Upper lobe of left lung (tissue), 6 donors: Measurements from ENCODE around the gene SULT1C4. TPM values are rescaled to one million over a fixed set of nuclear protein-coding genes. Genes with fewer than 3 reads are reported as not detected.

ENCODE experiments used
- ATAC-seq, 2 donors: fragments of 200-7000 bp; cut with Tn5 transposase; one replicate each; pipeline ENCODE4 v1.9.1; 2022; ENCODE audit warnings: mild to moderate bottlenecking in 2 of 2, moderate library complexity in 2 of 2; ENCODE audit not compliant: low FRiP score in 2 of 2
- DNase-seq, 2 donors: peaks; one replicate each; pipeline ENCODE4 v3.0.0-alpha.2; 2019 to 2020
- H3K27ac ChIP-seq, 4 donors: fragments of 200-600 bp; sonication (generic); one replicate each; pipeline ENCODE4 v1.5.1; 2016 to 2019
- H3K27me3 ChIP-seq, 4 donors: fragments of 200-600 bp; sonication (generic); one replicate each; pipeline ENCODE4 v1.5.1; 2017 to 2019
- H3K36me3 ChIP-seq, 4 donors: fragments of 200-600 bp; sonication (generic); one replicate each; pipeline ENCODE4 v1.5.1; 2016 to 2019
- H3K4me1 ChIP-seq, 4 donors: fragments of 200-600 bp; sonication (generic); one replicate each; pipeline ENCODE4 v1.5.1; 2018 to 2019
- H3K4me3 ChIP-seq, 4 donors: fragments of 200-600 bp; sonication (generic); one replicate each; pipeline ENCODE4 v1.5.1; 2017 to 2019; ENCODE audit warnings: mild to moderate bottlenecking in 2 of 4, moderate library complexity in 1 of 4
- H3K9me3 ChIP-seq, 4 donors: fragments of 200-600 bp; sonication (generic); one replicate each; pipeline ENCODE4 v1.5.1; 2018 to 2019
- CTCF ChIP-seq, 6 experiments: fragments of 450-650 bp in 4 of 6; fragments of 200-600 bp in 2 of 6; sonication (generic) in 2 of 6; IDR thresholded peaks; one replicate each; pipeline ENCODE4 v1.5.1; 2016 to 2019; ENCODE audit warnings: antibody characterized with exemption in 6 of 6
- EP300 ChIP-seq, 4 donors: sonication (generic); formaldehyde crosslinking; IDR thresholded peaks; one replicate each; pipeline ENCODE4 v1.5.1; 2017; ENCODE audit warnings: antibody characterized with exemption in 4 of 4, control low read depth in 2 of 4
- POLR2A ChIP-seq, 4 donors: fragments of 450-650 bp; IDR thresholded peaks; one replicate each; pipeline ENCODE4 v1.5.1; 2016 to 2017; ENCODE audit warnings: antibody characterized with exemption in 4 of 4, mild to moderate bottlenecking in 2 of 4
- POLR2AphosphoS5 ChIP-seq, 2 donors: sonication (generic); formaldehyde crosslinking; IDR thresholded peaks; one replicate each; pipeline ENCODE4 v1.5.1; 2017; ENCODE audit warnings: antibody characterized with exemption in 2 of 2
- WGBS, 2 donors: methylation state at CpG; one replicate each; pipeline ENCODE4 v1.1.5; 2017 to 2018; 5-methylcytosine and 5-hydroxymethylcytosine counted together
- total RNA-seq, 6 donors: library from RNA; depleted of rRNA in 4 of 6; stranded (reverse); fragments of >200 nt in 4 of 6; gene quantifications; one replicate each; pipeline versions ENCODE4 v1.1.0 to v1.2.1, GENCODE V29; 2016 to 2021
- donor health status: DM: no; HTN: no; CAD: no; lungs with moderate emphysema.
- donor health status: DM: no; HTN: yes; CAD: no; lungs with severe emphysema.

Gene SULT1C4
- total RNA-seq, 6 donors from 2014 or later, result 4.3 to 15.4 (median 9.0) TPM

- ATAC-seq (no peak), DNase-seq (no peak)
- no peaks in the 10 kb centered on the region for H3K36me3 ChIP-seq
- no peak for TF ChIP-seq CTCF (IDR thresholded peaks at IDR 0.05)
- TF ChIP-seq EP300 (IDR thresholded peaks at IDR 0.05), result no peak
- no peak for TF ChIP-seq POLR2A (IDR thresholded peaks at IDR 0.05)
- TF ChIP-seq POLR2AphosphoS5 (IDR thresholded peaks at IDR 0.05), result no peak
- no peak overlapping the region for H3K27ac ChIP-seq
- H3K9me3 ChIP-seq, result no peaks in the 10 kb centered on the region
- 89 to 93% methylated on average over 6 of the region's 6 CpGs for WGBS, 2 donors
- H3K4me3 ChIP-seq, result no peak overlapping the region
- H3K4me1 ChIP-seq, result no peaks in the 10 kb centered on the region
- H3K27me3 ChIP-seq, result no peaks in the 10 kb centered on the region
Measured at GRCh38 chr2:108364676-108365297, 13.0 kb upstream of the SULT1C4 start.

GRCh38 chr2:108365656-108366055 is 12.1 kb upstream of the SULT1C4 start:
- no peaks in the 10 kb centered on the region for H3K9me3 ChIP-seq
- no peaks in the 10 kb centered on the region for H3K36me3 ChIP-seq
- no peak overlapping the region for H3K4me3 ChIP-seq
- no peak for DNase-seq
- H3K4me1 ChIP-seq, result no peaks in the 10 kb centered on the region
- no peak for TF ChIP-seq POLR2A (IDR thresholded peaks at IDR 0.05)
- TF ChIP-seq CTCF (IDR thresholded peaks at IDR 0.05), result no peak
- no peak for TF ChIP-seq POLR2AphosphoS5 (IDR thresholded peaks at IDR 0.05)
- no peak for TF ChIP-seq EP300 (IDR thresholded peaks at IDR 0.05)
- ATAC-seq, result no peak
- H3K27me3 ChIP-seq, result no peaks in the 10 kb centered on the region
- H3K27ac ChIP-seq, result no peak overlapping the region
- WGBS, 2 donors, result 87 to 93% methylated on average over 3 of the region's 3 CpGs

DNA sequence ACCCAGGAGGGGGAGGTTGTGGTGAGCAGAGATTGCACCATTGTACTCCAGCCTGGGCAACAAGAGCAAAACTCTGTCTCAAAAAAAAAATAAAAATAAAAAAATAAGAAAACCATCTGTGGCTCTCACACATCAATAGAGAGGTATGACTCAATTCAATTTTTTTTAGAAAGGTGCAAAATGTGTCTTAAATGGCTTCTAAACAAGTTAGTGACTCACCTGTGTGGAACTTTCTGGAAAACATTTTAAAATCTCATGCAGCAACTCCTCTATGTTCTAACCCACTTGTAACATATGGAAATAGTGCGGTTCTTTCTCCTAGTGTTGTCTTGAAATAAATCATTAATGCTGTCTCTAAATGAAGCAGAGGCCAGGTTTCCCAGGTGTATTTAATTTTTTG is 10.7 kb upstream of the SULT1C4 start:
- ATAC-seq (no peak), DNase-seq (no peak)
- H3K27me3 ChIP-seq, result no peaks in the 10 kb centered on the region
- 93% methylated on average over 1 of the region's 1 CpG for WGBS, 2 donors
- no peak overlapping the region for H3K27ac ChIP-seq
- H3K9me3 ChIP-seq, result no peaks in the 10 kb centered on the region
- no peaks in the 10 kb centered on the region for H3K4me1 ChIP-seq
- no peak overlapping the region for H3K4me3 ChIP-seq
- TF ChIP-seq POLR2A (IDR thresholded peaks at IDR 0.05) (no peak), POLR2AphosphoS5 (IDR thresholded peaks at IDR 0.05) (no peak), CTCF (IDR thresholded peaks at IDR 0.05) (no peak), EP300 (IDR thresholded peaks at IDR 0.05) (no peak)
- no peaks in the 10 kb centered on the region for H3K36me3 ChIP-seq

DNA sequence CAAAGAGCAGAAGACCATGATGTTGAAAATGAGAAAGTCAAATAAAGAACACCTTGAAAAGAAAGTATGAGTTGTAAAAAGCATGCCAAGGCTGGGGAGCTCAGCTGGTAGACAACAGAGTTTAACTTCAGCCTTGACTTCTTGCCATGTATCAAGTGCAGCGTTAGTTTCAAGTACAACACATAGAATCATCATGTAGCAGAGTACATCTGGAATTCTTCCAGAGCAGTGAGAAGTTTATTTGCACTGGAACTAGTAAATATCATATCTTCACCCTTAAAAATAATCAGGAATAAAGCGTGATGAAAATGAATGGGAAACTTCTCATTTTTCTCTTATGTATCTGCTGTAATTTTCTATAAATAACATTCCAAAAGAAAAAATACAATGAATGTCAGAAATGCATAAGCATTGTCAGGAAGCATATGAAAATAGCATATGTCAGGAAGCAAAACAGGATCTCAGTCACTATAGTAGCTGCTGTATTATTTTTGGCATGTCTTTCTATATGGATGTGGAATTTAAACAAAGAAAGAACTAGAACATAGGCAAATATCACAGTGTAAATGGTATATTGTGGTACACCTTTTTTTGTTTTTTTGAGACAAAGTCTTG is 10.1 kb upstream of the SULT1C4 start:
- DNase-seq, result no peak

More for the DNA sequence above, 10.1 kb upstream of the SULT1C4 start:
- Histone ChIP-seq H3K4me3 (no peak overlapping the region), H3K36me3 (no peaks in the 10 kb centered on the region), H3K9me3 (no peaks in the 10 kb centered on the region), H3K27ac (no peak overlapping the region), H3K27me3 (no peaks in the 10 kb centered on the region), H3K4me1 (no peaks in the 10 kb centered on the region)
- WGBS, 2 donors, result 41 to 66% methylated on average over 2 of the region's 2 CpGs
- no peak for TF ChIP-seq POLR2AphosphoS5 (IDR thresholded peaks at IDR 0.05)
- no peak for TF ChIP-seq POLR2A (IDR thresholded peaks at IDR 0.05)
- no peak for TF ChIP-seq EP300 (IDR thresholded peaks at IDR 0.05)
- TF ChIP-seq CTCF (IDR thresholded peaks at IDR 0.05), result no peak
- ATAC-seq, result no peak
